ENCODE measurements around the gene RAB3C. TPM values are rescaled to one million over a fixed set of nuclear protein-coding genes. Genes with fewer than 3 reads are reported as not detected.

RAB3C gene
- total RNA-seq, 1 donor from 2014 or later = 0.47 TPM

DNA sequence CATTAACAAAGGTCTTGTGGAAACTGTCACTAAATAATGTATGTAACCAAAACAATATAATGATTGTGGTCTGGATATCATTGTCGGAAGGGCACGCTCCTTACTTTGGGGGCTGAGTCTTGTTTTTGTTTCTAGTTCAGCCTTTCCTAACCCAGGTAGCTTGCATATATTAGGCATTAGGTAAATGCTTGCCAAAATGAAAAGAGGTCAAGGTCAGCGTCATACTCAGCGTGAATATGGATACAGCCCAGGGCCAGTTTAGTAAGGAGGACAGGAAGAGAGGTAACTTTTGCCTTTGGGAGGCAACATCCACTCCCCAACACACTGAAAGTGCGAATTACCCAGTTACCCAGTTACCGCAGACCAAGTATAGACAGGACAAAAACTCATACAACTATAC lies 171.4 kb downstream of the RAB3C start:
- no peak overlapping the region for H3K27ac Mint-ChIP-seq
- ATAC-seq (ENCODE audit: low read depth) (no peak), DNase-seq (no peak)
- ChIA-PET CTCF (no interaction called here), POLR2A (no interaction called here)
- intact Hi-C loops (cut with micrococcal nuclease) = no loop called here
- H3K27me3 Mint-ChIP-seq = no peaks in the 10 kb centered on the region
- no peak for TF ChIP-seq CTCF (IDR thresholded peaks at IDR 0.05)
- peaks cover 9% of the 10 kb centered on the region for H3K4me1 Mint-ChIP-seq
- H3K36me3 Mint-ChIP-seq (ENCODE audit: low read depth) = no peaks in the 10 kb centered on the region
- no peak overlapping the region for H3K4me3 Mint-ChIP-seq
- no peaks in the 10 kb centered on the region for H3K9me3 Mint-ChIP-seq

GRCh38 chr5:58755397-58755796 lies 172.5 kb downstream of the RAB3C start:
- Mint-ChIP-seq H3K4me1 (peaks cover 19% of the 10 kb centered on the region), H3K4me3 (no peak overlapping the region), H3K9me3 (no peaks in the 10 kb centered on the region), H3K27me3 (no peaks in the 10 kb centered on the region), H3K36me3 (ENCODE audit: low read depth) (no peaks in the 10 kb centered on the region), H3K27ac (no peak overlapping the region)
- ChIA-PET POLR2A (no interaction called here), CTCF (no interaction called here)
- intact Hi-C loops (cut with micrococcal nuclease) = no loop called here
- DNase-seq (no peak), ATAC-seq (ENCODE audit: low read depth) (no peak)
- TF ChIP-seq CTCF (IDR thresholded peaks at IDR 0.05) = no peak

GRCh38 chr5:58759745-58760144 lies 176.9 kb downstream of the RAB3C start:
- Mint-ChIP-seq H3K4me3 (peak overlapping the region; percentile 77), H3K36me3 (ENCODE audit: low read depth) (no peaks in the 10 kb centered on the region), H3K4me1 (peaks cover 21% of the 10 kb centered on the region), H3K27ac (peak overlapping the region; percentile 50), H3K9me3 (no peaks in the 10 kb centered on the region), H3K27me3 (no peaks in the 10 kb centered on the region)
- ChIA-PET CTCF (no interaction called here), POLR2A (no interaction called here)
- intact Hi-C loops (cut with micrococcal nuclease) = loop anchor here (10.0 kb wide), 1 partner anchor 265 kb away; the partner anchor contains the start of gene GAPT
- no peak for TF ChIP-seq CTCF (IDR thresholded peaks at IDR 0.05)
- ATAC-seq (ENCODE audit: low read depth) = peak; percentile 45
- DNase-seq = no peak

DNA sequence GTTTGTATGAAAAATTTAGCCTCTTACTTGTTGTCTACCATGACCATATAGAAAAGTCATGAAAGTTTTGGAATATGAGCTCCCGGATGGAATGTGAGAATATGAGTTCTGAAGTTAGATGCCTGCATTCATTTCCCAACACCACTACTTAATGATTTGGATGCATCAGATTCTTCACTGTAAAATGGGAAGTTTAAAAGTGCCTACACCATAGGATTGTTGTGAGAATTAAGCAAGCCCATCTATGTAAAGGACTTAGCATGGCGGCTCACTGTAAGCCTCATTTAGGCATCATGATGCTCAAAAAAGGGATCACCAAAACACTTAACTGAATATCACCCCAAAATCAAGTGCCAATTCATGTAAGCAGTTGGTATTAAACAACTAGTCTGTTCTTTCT lies 177.3 kb downstream of the RAB3C start:
- ChIA-PET POLR2A (no interaction called here), CTCF (no interaction called here)
- Mint-ChIP-seq H3K36me3 (ENCODE audit: low read depth) (no peaks in the 10 kb centered on the region), H3K9me3 (no peaks in the 10 kb centered on the region), H3K27ac (peak overlapping the region; percentile 50), H3K27me3 (no peaks in the 10 kb centered on the region), H3K4me1 (peaks cover 21% of the 10 kb centered on the region), H3K4me3 (peak overlapping the region; percentile 77)
- DNase-seq (no peak), ATAC-seq (ENCODE audit: low read depth) (no peak)
- intact Hi-C loops (cut with micrococcal nuclease) = loop anchor here (10.0 kb wide), 1 partner anchor 265 kb away; the partner anchor contains the start of gene GAPT
- no peak for TF ChIP-seq CTCF (IDR thresholded peaks at IDR 0.05)

GRCh38 chr5:58761407-58761806 lies 178.5 kb downstream of the RAB3C start:
- ChIA-PET CTCF (no interaction called here), POLR2A (no interaction called here)
- no peaks in the 10 kb centered on the region for H3K9me3 Mint-ChIP-seq

More at GRCh38 chr5:58761407-58761806, 178.5 kb downstream of the RAB3C start:
- DNase-seq = no peak
- H3K27ac Mint-ChIP-seq = no peak overlapping the region
- no peak for ATAC-seq (ENCODE audit: low read depth)
- peaks cover 3% of the 10 kb centered on the region for H3K27me3 Mint-ChIP-seq
- intact Hi-C loops (cut with micrococcal nuclease) = loop anchor here (10.0 kb wide), 1 partner anchor 267 kb away; the partner anchor contains the start of gene GAPT
- peaks cover 23% of the 10 kb centered on the region for H3K4me1 Mint-ChIP-seq
- TF ChIP-seq CTCF (IDR thresholded peaks at IDR 0.05) = no peak
- no peak overlapping the region for H3K4me3 Mint-ChIP-seq
- no peaks in the 10 kb centered on the region for H3K36me3 Mint-ChIP-seq (ENCODE audit: low read depth)

Data from activated B cell treated with CpG ODN at 0.5 μM for 24 hours (primary cell).